Activated CD8-positive, alpha-beta memory T cell treated with anti-CD3 and anti-CD28 coated beads for 36 hours (primary cell): ENCODE measurements around the gene PAOX. TPM values are rescaled to one million over a fixed set of nuclear protein-coding genes. Genes with fewer than 3 reads are reported as not detected.
"Not testable (repeated sequence)": the region's sequence is repeated elsewhere in the genome, so short reads cannot be mapped to it uniquely, and the experiment has no call there.

Source experiments
- CTCF ChIA-PET: fragments of 350-600 bp; sonication (Branson Sonifier 250); formaldehyde crosslinking; loops from one replicate; lab custom pipeline; 2021; ENCODE audit warnings: antibody characterized with exemption; lab: Charles Lee
- POLR2A ChIA-PET: fragments of 350-600 bp; sonication (Branson Sonifier 250); formaldehyde crosslinking; loops from one replicate; lab custom pipeline; 2021; ENCODE audit warnings: antibody characterized with exemption; lab: Charles Lee
- total RNA-seq, 2 experiments: library from RNA; stranded (reverse); gene quantifications; one replicate each; pipeline ENCODE4 v1.2.3, GENCODE V29; 2021

The PAOX gene
- total RNA-seq, 2 experiments from 2014 or later: 5.2 to 5.6 TPM

- ChIA-PET CTCF (interaction anchor here (1.1 to 1.5 kb wide), 2 partner anchors 11 to 41 kb away, joined by 3 to 4 read pairs; no protein-coding TSS in a partner anchor), POLR2A (no interaction called here)
Measured at GRCh38 chr10:133358925-133359310, 20.1 kb upstream of the PAOX start.

GRCh38 chr10:133359554-133359971, 19.5 kb upstream of the PAOX start:
- POLR2A ChIA-PET: no interaction called here
- CTCF ChIA-PET: interaction anchor here (1.1 kb wide), 1 partner anchor 41 kb away, joined by 3 read pairs; no protein-coding TSS in a partner anchor

- CTCF ChIA-PET: interaction anchor here (2.3 kb wide), 1 partner anchor 31 kb away, joined by 10 read pairs; no protein-coding TSS in a partner anchor
- POLR2A ChIA-PET: no interaction called here
Measured at GRCh38 chr10:133359972-133360610, 19.0 kb upstream of the PAOX start.

- ChIA-PET CTCF (interaction anchor here (2.3 kb wide), 1 partner anchor 32 kb away, joined by 10 read pairs; no protein-coding TSS in a partner anchor), POLR2A (interaction anchor here (0.6 kb wide), 2 partner anchors 40 to 60 kb away, joined by 4 to 5 read pairs; no protein-coding TSS in a partner anchor)
Measured at GRCh38 chr10:133361227-133361626, 17.8 kb upstream of the PAOX start.

GRCh38 chr10:133361773-133362441, 17.2 kb upstream of the PAOX start:
- CTCF ChIA-PET: interaction anchor here (2.3 kb wide), 1 partner anchor 32 kb away, joined by 10 read pairs; no protein-coding TSS in a partner anchor

GRCh38 chr10:133362846-133363245, 16.2 kb upstream of the PAOX start:
- ChIA-PET CTCF (interaction anchor here (1.1 kb wide), 1 partner anchor 33 kb away, joined by 4 read pairs; no protein-coding TSS in a partner anchor), POLR2A (no interaction called here)

More at GRCh38 chr10:133361773-133362441, 17.2 kb upstream of the PAOX start:
- POLR2A ChIA-PET: interaction anchor here (0.6 kb wide), 2 partner anchors 37 to 59 kb away, joined by 4 to 6 read pairs; no protein-coding TSS in a partner anchor

- CTCF ChIA-PET: no interaction called here
Measured at GRCh38 chr10:133364645-133365431, 14.2 kb upstream of the PAOX start.

GRCh38 chr10:133365461-133366129, 13.5 kb upstream of the PAOX start:
- ChIA-PET CTCF (no interaction called here), POLR2A (no interaction called here)

More at GRCh38 chr10:133364645-133365431, 14.2 kb upstream of the PAOX start:
- POLR2A ChIA-PET: no interaction called here

GRCh38 chr10:133366130-133366478, 13.0 kb upstream of the PAOX start:
- ChIA-PET POLR2A (no interaction called here), CTCF (no interaction called here)

GRCh38 chr10:133366751-133367150, 12.3 kb upstream of the PAOX start:
- CTCF ChIA-PET: no interaction called here
- POLR2A ChIA-PET: no interaction called here

- CTCF ChIA-PET, POLR2A ChIA-PET: not testable (repeated sequence)
Measured at GRCh38 chr10:133367461-133367860, 11.6 kb upstream of the PAOX start.

- ChIA-PET CTCF (no interaction called here), POLR2A (no interaction called here)
Measured at GRCh38 chr10:133368153-133368552, 10.9 kb upstream of the PAOX start.

- ChIA-PET CTCF (interaction anchor here (0.6 to 1.2 kb wide), 3 partner anchors 12 to 41 kb away, joined by 4 to 6 read pairs (median 5); partner anchors contain the start of gene FUOM), POLR2A (no interaction called here)
Measured at GRCh38 chr10:133370030-133370786, 8.9 kb upstream of the PAOX start.

- POLR2A ChIA-PET: no interaction called here
- CTCF ChIA-PET: interaction anchor here (1.3 kb wide), 1 partner anchor 43 kb away, joined by 4 read pairs; no protein-coding TSS in a partner anchor
Measured at GRCh38 chr10:133372507-133372906, 6.6 kb upstream of the PAOX start.

- CTCF ChIA-PET: interaction anchor here (1.3 kb wide), 1 partner anchor 44 kb away, joined by 4 read pairs; no protein-coding TSS in a partner anchor
- POLR2A ChIA-PET: interaction anchor here (0.6 kb wide), 1 partner anchor 9 kb away, joined by 3 read pairs; no protein-coding TSS in a partner anchor
Measured at GRCh38 chr10:133373174-133374090, 5.6 kb upstream of the PAOX start, which contains the start of gene ECHS1. Gene ECHS1 (minus strand): TSS chr10:133373354. CDS start chr10:133373333, 21 bp downstream.

GRCh38 chr10:133375357-133376115, 3.5 kb upstream of the PAOX start:
- ChIA-PET POLR2A (no interaction called here), CTCF (no interaction called here)
